ENCODE data around the gene ELF2. TPM values are rescaled to one million over a fixed set of nuclear protein-coding genes. Genes with fewer than 3 reads are reported as not detected.
A peak's percentile ranks its signal among the peaks of the same experiment; 100 is the strongest.

Gene ELF2
- total and polyA plus RNA-seq, 2 donors from 2014 or later: 12.8 to 58.5 TPM

- Histone ChIP-seq H3K9ac (ENCODE audit: low read length in 3 of 3) (no peak overlapping the region), H3K27ac (ENCODE audit: low read depth in 2 of 2, low read length in 2 of 2) (no peak overlapping the region), H3K27me3 (ENCODE audit: control insufficient read depth, insufficient read depth, low read length) (no peaks in the 10 kb centered on the region), H3K9me3 (ENCODE audit: control insufficient read depth in 2 of 3, insufficient read depth in 1 of 3, low read length in 3 of 3) (no peaks in the 10 kb centered on the region), H3K4me3 (ENCODE audit: low read length in 3 of 3) (no peak overlapping the region), H3K36me3 (ENCODE audit: control insufficient read depth in 2 of 3, insufficient read depth in 3 of 3, low read length in 3 of 3) (no peaks in the 10 kb centered on the region), H3K4me1 (ENCODE audit: control insufficient read depth in 2 of 3, insufficient read depth in 2 of 3, low read depth in 1 of 3, low read length in 3 of 3) (no peaks in the 10 kb centered on the region)
- intact Hi-C loops (cut with DNase I): no loop called here
- DNase-seq (no peak), FAIRE-seq (no peak)
- TF ChIP-seq CTCF (IDR thresholded peaks at IDR 0.05; ENCODE audit: borderline replicate concordance, extremely low read depth, insufficient read depth): no peak
Measured at GRCh38 chr4:139112650-139113049, 64.4 kb downstream of the ELF2 start.

GRCh38 chr4:139108567-139109128, 68.4 kb downstream of the ELF2 start:
- Histone ChIP-seq H3K36me3 (ENCODE audit: control insufficient read depth in 2 of 3, insufficient read depth in 3 of 3, low read length in 3 of 3) (no peaks in the 10 kb centered on the region), H3K27ac (ENCODE audit: low read depth in 2 of 2, low read length in 2 of 2) (no peak overlapping the region), H3K9me3 (ENCODE audit: control insufficient read depth in 2 of 3, insufficient read depth in 1 of 3, low read length in 3 of 3) (no peaks in the 10 kb centered on the region), H3K4me3 (ENCODE audit: low read length in 3 of 3) (no peak overlapping the region), H3K4me1 (ENCODE audit: control insufficient read depth in 2 of 3, insufficient read depth in 2 of 3, low read depth in 1 of 3, low read length in 3 of 3) (no peaks in the 10 kb centered on the region), H3K27me3 (ENCODE audit: control insufficient read depth, insufficient read depth, low read length) (no peaks in the 10 kb centered on the region), H3K9ac (ENCODE audit: low read length in 3 of 3) (no peak overlapping the region)
- no peak for DNase-seq
- FAIRE-seq: no peak
- intact Hi-C loops (cut with DNase I): no loop called here
- TF ChIP-seq CTCF (IDR thresholded peaks at IDR 0.05; ENCODE audit: borderline replicate concordance, extremely low read depth, insufficient read depth): no peak

GRCh38 chr4:139099366-139099982, 77.5 kb downstream of the ELF2 start:
- no peaks in the 10 kb centered on the region for H3K36me3 ChIP-seq (ENCODE audit: control insufficient read depth in 2 of 3, insufficient read depth in 3 of 3, low read length in 3 of 3)
- H3K4me3 ChIP-seq (ENCODE audit: low read length in 3 of 3): no peak overlapping the region
- H3K27ac ChIP-seq (ENCODE audit: low read depth in 2 of 2, low read length in 2 of 2): no peak overlapping the region
- H3K9ac ChIP-seq (ENCODE audit: low read length in 3 of 3): no peak overlapping the region
- intact Hi-C loops (cut with DNase I): loop anchor here (10.0 kb wide), 1 partner anchor 195 kb away; no protein-coding TSS in a partner anchor
- DNase-seq (peak in 4 of 5 donors; percentile 78 to 96 (median 88)), FAIRE-seq (peak; percentile 85)
- peak; percentile 89 for TF ChIP-seq CTCF (IDR thresholded peaks at IDR 0.05; ENCODE audit: borderline replicate concordance, extremely low read depth, insufficient read depth)
- H3K27me3 ChIP-seq (ENCODE audit: control insufficient read depth, insufficient read depth, low read length): no peaks in the 10 kb centered on the region
- H3K9me3 ChIP-seq (ENCODE audit: control insufficient read depth in 2 of 3, insufficient read depth in 1 of 3, low read length in 3 of 3): no peaks in the 10 kb centered on the region
- H3K4me1 ChIP-seq (ENCODE audit: control insufficient read depth in 2 of 3, insufficient read depth in 2 of 3, low read depth in 1 of 3, low read length in 3 of 3): peaks cover 0 to 6% (median 0%) of the 10 kb centered on the region in 3 donors
